Measurements from ENCODE around the gene PEDS1. TPM values are rescaled to one million over a fixed set of nuclear protein-coding genes. Genes with fewer than 3 reads are reported as not detected.

The PEDS1 gene
- total and polyA plus RNA-seq, 2 of the 4 experiments (the other 2 are of a cell fraction) = 24.0 to 59.9 TPM

- Histone ChIP-seq H3K79me1 (ENCODE audit: low read depth in 1 of 2, low read length in 2 of 2) (peaks cover 16 to 61% of the 10 kb centered on the region in 2 experiments; a peak in 3 of 4 replicates), H2BK120ac (ENCODE audit: low read depth, low read length) (peak overlapping the region; percentile 37; the same call in 1 of the 2 replicates), H2BK20ac (ENCODE audit: low read depth, low read length) (no peak overlapping the region), H2BK5ac (ENCODE audit: low read depth, low read length, poor library complexity, severe bottlenecking) (peak overlapping the region; percentile 73), H4K5ac (ENCODE audit: low read depth, low read length) (no peak overlapping the region), H3K9ac (ENCODE audit: low read depth, low read length) (peak overlapping the region; percentile 88), H3K56ac (ENCODE audit: extremely low read depth, insufficient read depth, low read length) (peak overlapping the region; percentile 53; the same call in 1 of the 2 replicates), H3K9me1 (ENCODE audit: insufficient read depth, low read length) (peaks cover 27% of the 10 kb centered on the region), H4K91ac (ENCODE audit: insufficient read depth, low read depth, low read length) (peak overlapping the region; percentile 56), H3K18ac (ENCODE audit: low read depth, low read length) (no peak overlapping the region), H2BK15ac (ENCODE audit: low read depth, low read length) (no peak overlapping the region), H4K20me1 (ENCODE audit: insufficient read depth, low read length) (peaks cover 47% of the 10 kb centered on the region), H2AK5ac (ENCODE audit: low read depth, low read length) (peak overlapping the region; percentile 85), H2AK9ac (replicated peaks; ENCODE audit: low read depth, low read length, poor library complexity) (peak overlapping the region; percentile 99), H3K14ac (replicated peaks; ENCODE audit: low read depth, low read length) (peak overlapping the region; percentile 77), H4K8ac (ENCODE audit: low read depth in 2 of 2, low read length in 2 of 2) (peak overlapping the region in 1 of 2 experiments; percentile 63; a peak in 2 of 4 replicates), H3K27me3 (ENCODE audit: control insufficient read depth, insufficient read depth, low read length) (no peaks in the 10 kb centered on the region), H3K27ac (ENCODE audit: insufficient read depth, low read length) (peak overlapping the region; percentile 69), H3K9me3 (ENCODE audit: control insufficient read depth, insufficient read depth, low read length) (no peaks in the 10 kb centered on the region), H2AFZ (replicated peaks; ENCODE audit: low read length, poor library complexity) (peak overlapping the region; percentile 92), H3K23ac (ENCODE audit: low read depth, low read length) (peak overlapping the region; percentile 92), H3K36me3 (ENCODE audit: control insufficient read depth, insufficient read depth, low read length) (peaks cover 22% of the 10 kb centered on the region), H3K4me1 (ENCODE audit: control insufficient read depth, insufficient read depth, low read length) (peaks cover 25% of the 10 kb centered on the region), H3K4me2 (ENCODE audit: low read depth, low read length) (peak overlapping the region; percentile 98), H3K4ac (ENCODE audit: low read depth, low read length) (peak overlapping the region; percentile 85), H3K4me3 (ENCODE audit: insufficient read depth, low read depth, low read length) (peak overlapping the region; percentile 87)
- DNase-seq = no peak
- WGBS, 2 experiments (ENCODE audit: extremely low coverage in 2 of 2, insufficient read length in 1 of 2) = 17% methylated on average over 2 of the region's 4 CpGs; no CpG with 5 or more reads in 1 of the 2 experiments
- TSS peak; percentile 40 for BruUV-seq (replicated peaks)
- in situ Hi-C loops (cut with MboI; ENCODE audit: low sequenced_read_pairs) (no loop called here), intact Hi-C loops (cut with micrococcal nuclease) (loop anchor here (1.0 kb wide), 1 partner anchor 13 kb away; no protein-coding TSS in a partner anchor), dilution Hi-C loops (cut with HindIII; ENCODE audit: low sequenced_read_pairs, unreplicated experiment) (no loop called here)
- POLR2A ChIA-PET (ENCODE audit: unreplicated experiment) = interaction anchor here (0.6 to 0.8 kb wide), 2 partner anchors 33 to 125 kb away, joined by 4 to 6 read pairs; no protein-coding TSS in a partner anchor
- CTCF ChIA-PET = interaction anchor here (1.2 kb wide), 1 partner anchor 32 kb away, joined by 6 read pairs; no protein-coding TSS in a partner anchor
- ATAC-seq (ENCODE audit: low read depth) = no peak
- TF ChIP-seq RAD21 (IDR thresholded peaks at IDR 0.05; ENCODE audit: low read length) = 0 out of 2 replicates have a peak, but pooled peaks have one; percentile 2
- no peak for TF ChIP-seq POLR2A (IDR thresholded peaks at IDR 0.05; ENCODE audit: low read depth, low read length)
These were observed 950 bp downstream of the PEDS1 start for GRCh38 chr20:50152394-50153152.

All from IMR-90 (cell line).